OCI-M1 (cell line): ENCODE data around the gene FARP2.
"Not testable (repeated sequence)": the region's sequence is repeated elsewhere in the genome, so short reads cannot be mapped to it uniquely, and the experiment has no call there.

ENCODE experiments used
- DNase-seq: peaks from one replicate; lab custom pipeline; 2025; lab: John Stamatoyannopoulos, UW

FARP2 gene

DNA sequence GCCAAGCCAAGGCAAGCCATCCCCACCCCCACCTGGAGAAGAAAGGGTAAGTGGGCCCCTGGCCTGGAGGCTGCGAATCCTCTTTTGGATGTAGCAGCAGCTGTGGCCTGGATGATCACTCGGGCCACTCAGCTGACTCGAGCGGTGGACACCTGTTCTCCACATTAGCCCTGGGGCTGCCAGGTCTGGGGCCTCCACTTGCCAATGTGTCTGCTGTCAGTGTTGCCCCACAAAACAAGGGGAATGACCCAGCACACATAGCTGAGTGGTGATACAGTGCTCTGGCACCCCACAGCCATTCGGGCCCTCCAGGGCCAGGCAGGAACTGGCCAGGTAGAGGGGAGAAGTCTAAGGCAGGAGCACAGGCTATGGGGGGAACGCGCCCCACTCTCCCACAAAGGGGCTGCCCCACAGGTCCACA, 149.7 kb downstream of the FARP2 start:
- no peak for DNase-seq

GRCh38 chr2:241506317-241506716, 150.2 kb downstream of the FARP2 start:
- not testable (repeated sequence) for DNase-seq

DNA sequence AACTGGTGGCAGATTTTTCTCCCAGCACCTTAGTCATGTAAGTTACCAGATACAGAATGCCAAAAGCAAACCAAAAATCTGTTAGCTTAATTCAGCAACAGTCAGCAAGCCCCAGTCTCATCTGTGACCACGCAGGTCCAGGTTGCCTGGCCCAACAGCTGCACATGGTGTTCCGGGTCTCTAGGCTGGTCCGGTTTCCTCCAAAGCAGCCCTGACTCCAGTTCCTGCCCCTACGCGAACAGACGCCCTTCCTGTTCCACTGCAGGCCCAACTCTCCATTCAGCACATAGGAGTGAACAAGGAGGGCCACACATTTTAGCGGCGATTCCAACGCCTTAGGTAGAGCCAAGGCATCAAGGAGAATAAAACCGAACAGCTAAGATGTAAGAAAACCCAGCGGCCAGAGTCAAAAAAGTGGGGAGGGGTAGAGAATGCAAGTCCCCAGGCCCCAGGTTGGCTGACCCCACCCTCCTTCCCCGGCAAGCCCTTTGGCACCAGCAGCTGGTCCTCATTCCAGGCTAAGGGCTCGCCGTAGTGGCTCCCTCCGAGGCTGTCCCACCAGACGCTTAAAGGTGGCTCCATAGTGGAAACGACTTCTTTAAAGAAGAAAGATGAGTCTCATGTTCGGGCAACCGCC, 150.8 kb downstream of the FARP2 start:
- peak; percentile 14 for DNase-seq

DNA sequence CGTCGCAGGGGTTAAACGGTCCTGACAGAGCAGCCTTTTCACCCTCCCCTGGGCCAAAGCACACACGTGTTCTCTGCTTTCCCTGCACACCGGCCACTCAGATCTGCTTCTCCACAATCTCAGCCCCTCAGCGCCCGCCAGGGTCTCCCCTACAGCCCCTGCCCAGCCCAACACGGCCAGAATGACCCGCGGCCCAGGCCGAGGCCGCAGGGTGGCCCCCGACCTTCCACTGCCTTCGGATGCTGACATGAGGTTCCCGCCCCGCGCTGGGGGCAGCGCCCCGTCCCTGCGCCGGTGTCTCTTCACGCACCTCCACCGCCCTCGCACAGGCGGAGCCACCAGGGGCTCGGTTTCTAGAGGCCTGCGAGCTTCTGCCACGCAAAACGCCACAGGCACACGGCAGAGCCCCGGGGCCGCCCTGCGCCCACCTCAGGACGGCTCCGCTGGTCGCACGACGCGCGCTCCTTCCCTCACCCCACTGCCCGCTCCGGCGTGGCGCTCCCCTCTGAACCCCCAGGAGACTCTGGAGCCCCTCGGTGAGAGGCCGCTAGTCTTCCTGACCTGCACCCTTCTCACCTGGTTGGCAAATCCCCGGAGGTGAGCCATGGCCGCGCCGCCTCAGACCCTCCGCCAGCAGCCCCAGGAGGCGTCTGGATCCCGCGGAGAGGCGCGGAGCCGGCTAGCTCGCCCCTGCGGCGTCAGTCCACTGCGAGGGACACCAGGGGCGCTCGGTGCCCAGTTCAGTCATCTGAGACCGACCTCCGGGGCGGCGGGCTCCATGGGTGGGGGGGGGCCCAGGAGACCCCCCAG, 151.6 kb downstream of the FARP2 start:
- peak; percentile 71 for DNase-seq

DNA sequence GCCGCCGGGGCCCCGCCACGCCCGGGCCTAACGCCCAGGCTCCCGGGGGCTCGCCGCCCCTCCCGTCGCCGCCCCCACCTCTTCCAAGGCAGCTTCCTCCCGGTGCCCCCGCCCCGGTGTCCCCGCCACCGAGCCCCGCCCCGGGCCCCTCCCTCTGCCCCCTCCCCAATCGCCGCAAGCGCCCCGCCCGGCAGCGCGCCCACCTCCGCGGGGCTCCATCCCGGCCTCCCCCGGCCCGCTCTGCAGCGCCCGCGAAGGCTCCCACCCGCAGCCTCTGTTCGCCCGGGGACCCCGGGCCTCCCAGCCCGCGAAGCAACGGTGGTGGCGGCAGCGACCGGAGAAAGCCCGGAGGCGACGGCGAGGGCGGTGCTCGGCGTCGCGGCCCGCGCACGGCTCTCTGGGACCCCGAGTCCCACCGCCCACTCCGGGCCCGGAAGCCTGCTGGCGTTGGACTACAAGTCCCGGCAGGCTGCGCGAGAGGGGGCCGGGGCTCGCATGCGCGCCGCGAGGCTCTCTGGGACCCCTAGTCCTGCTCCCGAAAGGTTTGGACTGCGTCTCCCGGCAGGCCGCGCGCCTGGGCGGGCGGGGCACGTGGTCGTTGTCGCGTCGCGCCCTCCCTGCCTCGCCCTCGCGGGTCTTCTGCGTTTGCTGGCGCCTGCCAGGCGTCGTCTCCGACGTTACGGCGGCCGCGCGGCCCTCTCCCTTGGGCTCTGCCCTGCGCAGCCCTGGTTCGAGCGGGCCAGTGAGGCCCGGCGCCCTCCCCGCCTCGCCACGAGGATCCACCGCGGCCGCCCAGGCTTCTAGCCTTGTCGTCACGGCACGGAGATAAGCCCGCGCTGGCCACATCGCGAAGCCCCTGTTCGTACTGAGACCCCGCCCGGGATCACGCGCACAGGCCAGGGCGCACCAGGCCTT, 152.4 kb downstream of the FARP2 start, which contains the start of gene STK25:
Gene STK25, minus strand, starts transcription at position 345 of the 915 bp plus-strand sequence. CDS start 549 bp downstream, outside the sequence.
- DNase-seq, result peak; percentile 98

DNA sequence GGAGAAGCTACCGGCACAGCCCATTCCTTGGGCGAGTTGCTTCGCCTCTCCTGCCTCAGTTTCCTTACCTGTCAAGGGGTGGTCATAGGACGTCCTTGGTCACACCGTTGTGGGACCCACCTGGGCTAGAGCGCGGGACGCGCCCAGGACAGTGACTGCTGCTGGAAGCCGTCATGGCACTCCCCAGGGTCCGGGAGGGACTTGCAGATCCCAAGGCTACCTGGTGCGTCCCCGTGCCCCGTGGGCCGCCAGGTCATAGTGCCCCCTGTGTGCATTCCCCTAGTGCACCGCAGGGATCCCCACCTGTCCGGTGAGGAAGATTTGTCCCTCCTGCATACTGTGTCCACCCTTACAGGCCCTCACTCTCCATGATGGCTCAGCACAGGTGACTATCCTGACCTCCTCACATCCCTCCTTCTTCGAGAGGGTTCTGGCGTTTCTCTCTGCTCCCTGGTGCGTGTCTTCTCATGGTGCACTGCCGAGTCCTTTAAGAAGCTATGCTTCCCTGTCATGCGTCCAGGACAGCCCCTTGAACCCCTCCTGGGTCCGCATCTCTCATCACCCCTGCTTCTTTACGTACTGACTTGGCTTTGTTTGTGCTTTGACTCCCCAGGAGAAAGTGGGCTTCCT, 153.2 kb downstream of the FARP2 start:
- no peak for DNase-seq

DNA sequence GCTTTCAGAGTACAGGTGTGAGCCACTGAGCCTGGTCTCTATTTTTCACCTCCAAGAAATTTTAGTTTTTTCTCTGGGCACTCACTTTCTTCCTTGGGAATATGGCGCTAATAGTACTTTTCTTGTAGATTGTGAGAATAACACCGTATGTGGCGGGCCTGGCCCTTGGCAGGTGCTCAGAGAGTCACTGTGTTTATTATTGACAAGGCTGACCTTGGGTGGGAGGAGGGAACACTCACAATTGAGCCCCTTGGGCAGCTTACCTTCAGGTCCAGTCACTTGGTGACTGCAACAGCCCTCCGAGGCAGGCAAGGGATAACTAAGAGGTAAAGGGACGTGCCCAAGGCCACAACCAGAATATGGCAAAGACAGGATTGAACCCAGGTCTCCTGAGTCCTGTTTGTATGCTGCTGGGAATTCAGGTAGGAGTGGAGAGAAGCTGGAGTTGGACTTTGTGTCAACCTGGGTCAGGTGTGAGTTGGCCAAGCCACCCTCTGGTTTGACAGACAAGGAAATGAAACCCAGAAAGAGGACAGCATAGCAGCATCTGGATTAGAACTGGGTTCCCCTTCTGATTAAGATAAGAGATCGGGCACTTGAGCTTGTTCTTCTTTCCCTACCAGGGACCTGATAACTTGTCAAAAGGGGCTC, 155.1 kb downstream of the FARP2 start:
- no peak for DNase-seq

- no peak for DNase-seq
Measured at GRCh38 chr2:241514553-241514952, 158.5 kb downstream of the FARP2 start.

- no peak for DNase-seq
Measured at GRCh38 chr2:241514986-241515737, 159.1 kb downstream of the FARP2 start.

- DNase-seq, result no peak
Measured at GRCh38 chr2:241516520-241516965, 160.5 kb downstream of the FARP2 start.

DNA sequence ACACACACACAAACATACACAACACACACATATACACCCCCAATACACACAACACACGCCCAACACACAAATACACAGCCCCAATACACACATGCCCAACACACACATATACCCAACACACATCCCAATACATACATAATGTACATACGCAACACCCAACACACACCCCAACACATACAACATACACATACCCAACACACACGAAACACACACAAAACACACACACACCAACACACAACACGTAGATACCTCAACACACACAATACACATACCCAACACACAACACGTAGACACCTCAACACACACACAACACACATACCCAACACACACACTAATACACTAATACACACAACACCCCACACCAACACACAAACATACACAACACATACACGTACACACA, 161.2 kb downstream of the FARP2 start:
- no peak for DNase-seq

DNA sequence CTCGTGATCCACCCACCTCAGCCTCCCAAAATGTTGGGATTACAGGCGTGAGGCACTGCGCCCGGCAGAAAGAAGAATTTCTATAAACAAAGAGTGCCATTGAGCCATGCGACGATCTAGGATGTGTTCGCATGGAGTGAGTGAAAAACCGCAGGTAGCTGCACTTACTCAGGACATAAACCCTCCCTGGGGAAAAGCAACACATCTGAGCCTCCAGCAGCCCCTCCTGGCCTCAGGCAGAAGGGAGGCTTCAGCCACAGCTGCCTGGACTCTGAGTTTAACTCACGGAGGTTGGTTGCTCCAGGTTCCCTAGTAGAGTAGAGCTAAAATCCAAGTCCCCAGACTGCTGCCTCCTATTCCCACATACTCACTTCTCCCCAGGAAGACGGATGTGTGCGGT, 163.6 kb downstream of the FARP2 start:
- no peak for DNase-seq

- DNase-seq, result no peak
Measured at GRCh38 chr2:241522477-241522876, 166.4 kb downstream of the FARP2 start.

- DNase-seq, result not testable (repeated sequence)
Measured at GRCh38 chr2:241525818-241526780, 170.0 kb downstream of the FARP2 start.

DNA sequence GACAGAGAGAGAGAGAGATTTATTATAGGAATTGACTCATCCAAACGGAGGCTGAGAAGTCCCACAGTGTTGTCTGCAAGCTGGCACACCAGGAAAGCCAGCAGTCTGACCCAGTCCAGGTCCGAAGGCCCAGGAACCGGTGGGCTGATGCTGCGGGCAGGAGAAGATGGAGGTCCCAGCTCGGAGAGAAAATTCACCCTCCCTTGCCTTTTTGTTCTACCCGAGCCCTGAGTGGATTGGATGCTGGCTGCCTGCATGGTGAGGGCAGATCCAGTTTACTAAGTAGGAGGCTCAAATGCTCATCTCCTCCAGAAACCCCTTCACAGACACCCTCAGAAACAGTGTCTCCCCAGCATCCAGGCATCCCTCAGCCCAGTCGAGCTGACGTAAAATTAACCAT, 174.5 kb downstream of the FARP2 start:
- DNase-seq, result no peak

GRCh38 chr2:241531161-241531722, 175.2 kb downstream of the FARP2 start:
- no peak for DNase-seq

DNA sequence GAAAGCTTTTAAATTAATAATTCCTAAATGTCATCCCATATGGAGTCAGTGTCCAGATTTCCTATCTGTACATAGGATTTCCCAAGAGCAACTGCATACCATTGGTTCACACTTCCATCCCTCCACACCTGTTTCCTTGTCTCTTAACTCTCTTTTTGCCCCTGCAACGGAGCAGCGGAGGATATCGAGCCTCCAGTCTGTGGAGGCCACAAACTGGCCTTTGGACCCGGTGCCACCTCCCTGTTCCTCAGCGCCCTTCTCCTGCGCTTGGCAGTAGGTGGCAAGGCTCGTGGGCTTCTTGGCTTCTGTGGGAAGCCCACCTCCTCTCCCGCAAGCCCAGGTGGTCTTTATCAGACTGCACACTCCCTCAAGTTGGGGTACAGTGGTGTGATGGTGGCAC, 176.1 kb downstream of the FARP2 start:
- DNase-seq, result no peak

- no peak for DNase-seq
Measured at GRCh38 chr2:241532733-241533601, 176.9 kb downstream of the FARP2 start.
